ENCODE results near the gene COG1. TPM values are rescaled to one million over a fixed set of nuclear protein-coding genes. Genes with fewer than 3 reads are reported as not detected.
A peak's percentile ranks its signal among the peaks of the same experiment; 100 is the strongest.

The COG1 gene
- polyA plus RNA-seq, 1 of the 3 experiments (the other 2 are of a cell fraction), result 52.8 TPM

- DNase-seq, result peak; percentile 92
- no peaks in the 10 kb centered on the region for H3K79me2 ChIP-seq (ENCODE audit: insufficient read depth)
- POLR2A ChIA-PET, result interaction anchor here (0.9 to 1.8 kb wide), 3 partner anchors 9 to 428 kb away, joined by 3 to 6 read pairs (median 5); partner anchors contain the start of gene SSTR2
- no peaks in the 10 kb centered on the region for H3F3A ChIP-seq (replicated peaks; ENCODE audit: insufficient read depth)
- CTCF ChIA-PET, result interaction anchor here (0.6 to 7.1 kb wide), 67 partner anchors 9 to 599 kb away, joined by 3 to 104 read pairs (median 5); partner anchors contain the start of genes SLC39A11 and SSTR2
- H2AFZ ChIP-seq (ENCODE audit: low read depth), result peak overlapping the region; percentile 81; the same call in 1 of the 2 replicates
- 37% methylated on average over 22 of the region's 22 CpGs for WGBS (ENCODE audit: low lambda C conversion rate)
- H3K9me2 ChIP-seq, result no peaks in the 10 kb centered on the region
- H3K4me2 ChIP-seq, result peak overlapping the region; percentile 31; the same call in 1 of the 2 replicates
- H3K27me3 ChIP-seq (ENCODE audit: insufficient read depth), result no peaks in the 10 kb centered on the region
- peak overlapping the region in 1 of 2 experiments; percentile 45; a peak in 1 of 4 replicates for H3K27ac ChIP-seq (ENCODE audit: low read depth in 2 of 2, low read length in 1 of 2)
- H3K9me3 ChIP-seq, result no peaks in the 10 kb centered on the region
- no peak overlapping the region for H3K9ac ChIP-seq
- H3K4me1 ChIP-seq (ENCODE audit: control insufficient read depth in 1 of 2, insufficient read depth in 2 of 2, low read depth in 1 of 2, low read length in 1 of 2), result peaks cover 6 to 22% of the 10 kb centered on the region in 2 experiments; a peak in 1 of 4 replicates
- no peak; the same call in 1 of the 2 replicates for TF ChIP-seq TAF1 (IDR thresholded peaks at IDR 0.05; ENCODE audit: borderline replicate concordance, low read depth, low read length)
- TF ChIP-seq MXI1 (IDR thresholded peaks at IDR 0.05; ENCODE audit: low read depth, low read length), result no peak
- no peak for TF ChIP-seq PBX3 (IDR thresholded peaks at IDR 0.05)
- TF ChIP-seq NFIC (IDR thresholded peaks at IDR 0.05; ENCODE audit: borderline replicate concordance), result no peak
- TF ChIP-seq JUND (IDR thresholded peaks at IDR 0.05), result no peak
- 0 out of 2 replicates have a peak, but pooled peaks have one; percentile 23 for TF ChIP-seq MAX (IDR thresholded peaks at IDR 0.05; ENCODE audit: low read depth)
- no peak for TF ChIP-seq MEF2A (IDR thresholded peaks at IDR 0.05; ENCODE audit: borderline replicate concordance, low read depth)
- TF ChIP-seq ELF1 (IDR thresholded peaks at IDR 0.05), result no peak
- TF ChIP-seq RFX5 (IDR thresholded peaks at IDR 0.05; ENCODE audit: low read length), result 0 out of 2 replicates have a peak, but pooled peaks have one; percentile 24
- TF ChIP-seq USF2 (IDR thresholded peaks at IDR 0.05; ENCODE audit: borderline replicate concordance, low read depth, low read length), result no peak
- TF ChIP-seq POLR2AphosphoS5 (IDR thresholded peaks at IDR 0.05; ENCODE audit: low read depth, low read length), result no peak
- peak; percentile 84 for TF ChIP-seq SMC3 (IDR thresholded peaks at IDR 0.05; ENCODE audit: low read depth, low read length)
- no peak for TF ChIP-seq USF1 (IDR thresholded peaks at IDR 0.05; ENCODE audit: borderline replicate concordance, low read depth)
- peak; percentile 1; the same call in 1 of the 2 replicates for TF ChIP-seq FOSL2 (IDR thresholded peaks at IDR 0.05; ENCODE audit: borderline replicate concordance, low read depth)
- TF ChIP-seq RAD21 (IDR thresholded peaks at IDR 0.05; ENCODE audit: low read length), result peak; percentile 90
- peak; percentile 89 for TF ChIP-seq CTCF (IDR thresholded peaks at IDR 0.05)
- TF ChIP-seq EP300 (IDR thresholded peaks at IDR 0.05; ENCODE audit: borderline replicate concordance in 1 of 2, low read depth in 1 of 2, low read length in 1 of 2), result 0 out of 4 replicates have a peak, but pooled peaks have one; percentile 9 to 24
- TF ChIP-seq FOXJ3 (CRISPR knock-in tag; IDR thresholded peaks at IDR 0.05), result no peak
- TF ChIP-seq GATA2 (CRISPR knock-in tag; IDR thresholded peaks at IDR 0.05), result no peak
- TF ChIP-seq TCF12 (IDR thresholded peaks at IDR 0.05), result peak; percentile 5; the same call in 1 of the 2 replicates
- H4K20me1 ChIP-seq (ENCODE audit: insufficient read depth), result no peaks in the 10 kb centered on the region
- H3K36me3 ChIP-seq (replicated peaks in 1 of 2; ENCODE audit: control insufficient read depth in 1 of 2, insufficient read depth in 2 of 2, low read length in 1 of 2), result no peaks in the 10 kb centered on the region
- peak overlapping the region in 1 of 2 experiments; percentile 31; a peak in 2 of 4 replicates for H3K4me3 ChIP-seq (ENCODE audit: low read depth in 2 of 2, low read length in 1 of 2)
Measured at GRCh38 chr17:73156166-73156840, 36.6 kb upstream of the COG1 start.
